SIG-M5 treated with dmso at 0.1 percent for 504 hours (cell line): ENCODE data around the gene ARMC9.
"Not testable (repeated sequence)": the region's sequence is repeated elsewhere in the genome, so short reads cannot be mapped to it uniquely, and the experiment has no call there.

ENCODE experiments used
- DNase-seq: peaks from one replicate; lab custom pipeline; 2025; ENCODE audit not compliant: unreplicated experiment; lab: John Stamatoyannopoulos, UW

Gene ARMC9

GRCh38 chr2:231359441-231359840 lies 161.0 kb downstream of the ARMC9 start:
- no peak for DNase-seq

GRCh38 chr2:231359948-231360347 lies 161.5 kb downstream of the ARMC9 start:
- DNase-seq: no peak

- DNase-seq: no peak
Observed at GRCh38 chr2:231360401-231360800, 162.0 kb downstream of the ARMC9 start.

GRCh38 chr2:231360881-231361371 lies 162.5 kb downstream of the ARMC9 start:
- DNase-seq: no peak

- DNase-seq: peak; percentile 48
Observed at GRCh38 chr2:231361701-231362554, 163.5 kb downstream of the ARMC9 start.

GRCh38 chr2:231362555-231363184 lies 164.2 kb downstream of the ARMC9 start:
- no peak for DNase-seq

DNA sequence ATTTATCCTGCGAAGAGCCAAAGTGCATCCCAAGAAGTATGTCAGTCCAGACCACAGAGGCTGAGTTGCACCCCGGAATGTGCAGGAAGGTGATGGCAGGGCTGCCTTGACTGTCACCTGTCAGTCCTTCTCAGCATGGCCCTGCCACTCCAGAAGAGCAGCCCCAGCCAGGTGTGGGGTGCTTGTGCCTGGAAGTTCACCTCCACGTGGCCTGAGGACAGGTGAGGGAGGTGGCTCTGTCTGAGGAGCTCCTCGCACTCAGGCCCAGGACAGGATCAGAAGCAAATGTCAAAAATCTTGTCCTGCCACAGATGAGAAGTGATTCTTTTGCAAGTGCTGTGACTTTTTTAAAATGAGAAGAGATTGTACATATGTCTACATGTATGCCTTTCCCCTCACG lies 165.6 kb downstream of the ARMC9 start:
- no peak for DNase-seq

GRCh38 chr2:231364961-231365810 lies 166.8 kb downstream of the ARMC9 start:
- peak; percentile 38 for DNase-seq

GRCh38 chr2:231367178-231367577 lies 168.7 kb downstream of the ARMC9 start:
- DNase-seq: no peak

DNA sequence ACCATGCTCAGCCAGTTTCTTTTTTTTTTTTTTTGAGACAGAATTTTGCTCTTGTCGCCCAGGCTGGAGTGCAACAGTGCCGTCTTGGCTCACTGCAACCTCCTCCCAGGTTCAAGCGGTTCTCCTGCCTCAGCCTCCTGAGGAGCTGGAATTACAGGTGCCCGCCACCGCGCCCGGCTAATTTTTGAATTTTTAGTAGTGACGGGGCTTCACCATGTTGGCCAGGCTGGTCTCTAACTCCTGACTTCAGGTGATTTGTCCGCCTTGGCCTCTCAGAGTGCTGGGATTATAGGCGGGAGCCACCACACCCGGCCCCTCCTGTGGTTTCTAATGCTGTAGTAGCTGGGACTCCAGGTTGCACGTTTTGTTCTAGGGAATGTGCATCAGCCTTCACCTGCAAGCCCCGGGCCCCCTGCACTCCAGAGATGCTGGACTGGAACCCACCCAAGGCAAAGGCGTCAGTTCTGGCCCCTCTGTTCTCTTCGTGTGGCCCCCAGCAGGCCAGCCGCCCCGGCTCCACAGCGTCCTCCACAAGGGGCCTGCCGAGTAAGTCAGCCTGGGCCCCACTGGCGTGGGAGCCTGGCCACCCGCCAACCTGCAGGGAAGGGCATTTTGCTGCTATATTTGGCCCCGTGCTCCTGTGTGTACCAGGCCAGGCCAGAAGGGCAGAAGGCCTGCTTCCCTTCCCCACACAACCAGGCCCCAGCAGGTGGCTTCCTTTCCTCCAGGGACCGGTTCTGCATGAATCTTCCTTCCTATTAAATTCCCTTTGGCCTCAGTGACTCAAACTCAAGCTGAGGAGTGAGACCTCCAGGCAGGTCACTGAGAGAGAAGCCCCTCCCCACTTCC lies 171.4 kb downstream of the ARMC9 start:
- DNase-seq: no peak

DNA sequence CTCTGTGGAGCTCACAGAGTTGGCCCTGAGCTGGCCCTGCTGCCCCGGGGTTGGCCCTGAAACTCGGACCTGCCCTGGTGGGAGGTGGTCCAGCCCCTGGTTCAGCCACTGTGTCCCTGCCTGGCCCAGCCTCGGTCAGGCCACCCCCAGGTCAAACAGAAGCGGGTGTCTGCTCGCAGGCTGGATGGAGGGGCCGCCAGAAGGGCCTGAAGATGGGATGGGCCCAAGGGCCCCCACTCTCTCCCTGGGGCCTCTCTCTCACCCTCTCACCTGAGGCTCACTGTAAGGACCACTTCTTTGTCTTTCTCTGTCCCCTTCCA lies 172.0 kb downstream of the ARMC9 start:
- DNase-seq: no peak

DNA sequence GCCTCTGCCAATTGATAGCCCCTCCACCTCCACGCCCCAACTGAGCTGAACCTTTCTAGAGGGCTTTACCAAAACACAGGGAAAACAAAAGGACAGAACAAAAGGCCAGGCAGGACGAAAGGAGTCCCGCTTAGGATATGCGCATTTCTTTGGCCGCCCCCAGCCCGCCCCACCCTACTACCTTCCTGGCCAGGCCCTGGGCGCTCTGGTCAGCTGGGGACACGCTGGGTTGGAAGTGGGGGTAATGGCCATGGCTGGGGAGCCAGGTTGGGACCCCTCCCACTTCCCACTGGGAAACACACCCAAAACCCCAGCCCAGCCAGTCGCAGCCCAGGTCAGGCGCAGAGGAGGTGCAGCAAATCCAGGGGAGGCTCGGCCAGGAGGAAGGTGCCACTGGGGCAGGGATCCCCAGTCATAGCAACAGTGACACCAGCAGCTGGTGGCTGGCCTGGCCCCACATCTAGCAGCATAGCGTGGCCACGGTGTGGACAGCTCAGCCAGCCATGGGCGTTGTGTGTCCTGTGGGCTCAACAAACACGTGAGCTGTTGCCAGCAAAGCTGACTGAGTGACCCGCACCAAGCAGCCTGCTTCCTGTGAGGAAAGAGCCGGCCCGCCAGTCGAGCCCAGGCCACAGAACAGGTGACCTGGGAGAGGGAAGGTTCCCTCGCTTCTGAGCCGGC lies 172.5 kb downstream of the ARMC9 start:
- DNase-seq: no peak

DNA sequence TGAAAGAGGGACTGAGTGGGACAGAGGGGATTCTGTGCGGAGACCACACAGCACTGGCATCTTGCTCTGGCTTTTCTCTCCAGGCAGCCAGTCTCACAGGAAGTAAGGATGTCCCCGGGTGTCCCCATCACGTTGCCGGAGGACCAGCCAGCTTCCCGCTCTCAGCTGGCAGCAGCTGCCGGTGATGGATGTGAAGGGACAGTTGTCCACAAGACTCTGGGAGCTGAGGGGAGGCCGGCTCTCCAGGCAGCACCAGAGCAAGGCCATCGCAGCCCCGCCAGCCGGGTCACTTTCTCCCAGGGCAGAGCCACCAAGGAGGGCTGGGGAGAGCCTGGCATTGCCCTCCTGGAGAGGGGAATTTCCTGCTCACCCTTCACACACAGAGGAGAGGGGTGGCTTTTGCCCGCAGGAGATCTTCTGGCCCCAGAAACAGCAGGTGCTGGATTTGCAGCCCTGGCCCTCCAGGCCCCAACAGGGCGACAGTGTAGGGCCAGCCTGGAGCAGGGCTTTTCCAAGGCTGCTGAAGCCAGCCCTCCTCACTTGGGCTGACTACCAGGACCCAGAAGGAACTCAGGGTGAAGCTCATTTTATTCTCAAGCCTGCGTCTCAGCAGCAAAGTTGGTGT lies 173.1 kb downstream of the ARMC9 start:
- DNase-seq: no peak

- DNase-seq: no peak
Observed at GRCh38 chr2:231372326-231372725, 173.9 kb downstream of the ARMC9 start.

GRCh38 chr2:231373184-231373583 lies 174.8 kb downstream of the ARMC9 start:
- no peak for DNase-seq

- DNase-seq: no peak
Observed at GRCh38 chr2:231373786-231374349, 175.4 kb downstream of the ARMC9 start.

- DNase-seq: no peak
Observed at GRCh38 chr2:231374771-231375170, 176.3 kb downstream of the ARMC9 start.

DNA sequence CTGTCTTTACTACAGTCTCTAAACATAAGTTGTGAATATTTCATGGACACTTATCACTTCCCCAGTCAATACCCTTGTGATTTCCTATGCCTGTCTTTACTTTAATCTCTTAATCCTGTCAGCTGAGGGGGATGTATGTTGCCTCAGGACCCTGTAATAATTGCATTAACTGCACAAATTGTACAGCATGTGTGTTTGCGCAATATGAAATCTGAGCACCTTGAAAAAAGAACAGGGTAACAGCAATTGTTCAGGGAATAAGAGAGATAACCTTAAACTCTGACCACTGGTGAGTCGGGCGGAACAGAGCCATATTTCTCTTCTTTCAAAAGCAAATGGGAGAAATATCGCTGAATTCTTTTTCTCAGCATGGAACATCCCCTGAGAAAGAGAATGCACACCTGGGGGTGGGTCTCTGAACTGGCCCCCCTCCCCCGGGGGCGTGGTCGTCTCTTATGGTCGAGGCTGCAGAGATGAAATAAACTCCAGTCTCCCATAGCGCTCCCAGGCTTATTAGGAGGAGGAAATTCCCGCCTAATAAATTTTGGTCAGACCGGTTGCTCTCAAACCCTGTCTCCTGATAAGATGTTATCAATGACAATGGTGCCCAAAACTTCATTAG lies 177.7 kb downstream of the ARMC9 start:
- not testable (repeated sequence) for DNase-seq

GRCh38 chr2:231376857-231377256 lies 178.4 kb downstream of the ARMC9 start:
- no peak for DNase-seq
